Measurements from ENCODE around the gene VGLL2.

GRCh38 chr6:117229870-117230269 is 35.5 kb upstream of the VGLL2 start:
- no peak for TF ChIP-seq CTCF (IDR thresholded peaks at IDR 0.05)
- no peak for TF ChIP-seq POLR2A (IDR thresholded peaks at IDR 0.05)

Measured in uterus (tissue), 2 donors.